Activated CD4-positive, alpha-beta T cell treated with anti-CD3 and anti-CD28 coated beads, Interleukin-2, Interleukin-4, amounts not matched to agents 100 ng/mL and 50 ng/mL, durations not matched to agents 16 hours and 8 hours (primary cell): ENCODE measurements around the gene LAMC2.
A peak's percentile ranks its signal among the peaks of the same experiment; 100 is the strongest.

ENCODE experiments used
- DNase-seq: peaks from one replicate; pipeline ENCODE4 v3.0.0-alpha.2; 2020; ENCODE audit warnings: low spot score

Gene LAMC2

GRCh38 chr1:183214021-183214970, 28.2 kb downstream of the LAMC2 start:
- no peak for DNase-seq

- no peak for DNase-seq
Observed at GRCh38 chr1:183215076-183215720, 29.1 kb downstream of the LAMC2 start.

- no peak for DNase-seq
Observed at GRCh38 chr1:183215936-183216335, 29.9 kb downstream of the LAMC2 start.

- no peak for DNase-seq
Observed at GRCh38 chr1:183218027-183218618, 32.1 kb downstream of the LAMC2 start.

- DNase-seq = no peak
Observed at GRCh38 chr1:183218971-183219615, 33.0 kb downstream of the LAMC2 start.

GRCh38 chr1:183219616-183220009, 33.5 kb downstream of the LAMC2 start:
- DNase-seq = no peak

GRCh38 chr1:183222909-183223308, 36.8 kb downstream of the LAMC2 start:
- DNase-seq = no peak

GRCh38 chr1:183223467-183223866, 37.4 kb downstream of the LAMC2 start:
- no peak for DNase-seq

GRCh38 chr1:183226361-183226760, 40.3 kb downstream of the LAMC2 start:
- no peak for DNase-seq

GRCh38 chr1:183226963-183227362, 40.9 kb downstream of the LAMC2 start:
- peak; percentile 41 for DNase-seq

GRCh38 chr1:183227422-183228346, 41.6 kb downstream of the LAMC2 start:
- peak; percentile 45 for DNase-seq

GRCh38 chr1:183228347-183229220, 42.5 kb downstream of the LAMC2 start:
- no peak for DNase-seq

GRCh38 chr1:183230413-183230812, 44.3 kb downstream of the LAMC2 start:
- no peak for DNase-seq

GRCh38 chr1:183231545-183231944, 45.5 kb downstream of the LAMC2 start:
- no peak for DNase-seq

- DNase-seq = no peak
Observed at GRCh38 chr1:183233113-183233512, 47.0 kb downstream of the LAMC2 start.

- no peak for DNase-seq
Observed at GRCh38 chr1:183234660-183235476, 48.8 kb downstream of the LAMC2 start.

GRCh38 chr1:183235503-183235902, 49.4 kb downstream of the LAMC2 start:
- DNase-seq = no peak

GRCh38 chr1:183236158-183236725, 50.2 kb downstream of the LAMC2 start:
- no peak for DNase-seq

GRCh38 chr1:183237046-183237445, 51.0 kb downstream of the LAMC2 start:
- DNase-seq = no peak
